Endothelial cell of hepatic sinusoid (primary cell): ENCODE measurements around the gene KNDC1.
"Not testable (repeated sequence)": the region's sequence is repeated elsewhere in the genome, so short reads cannot be mapped to it uniquely, and the experiment has no call there.

ENCODE experiments used
- in situ Hi-C: cut with HindIII; loops from 2 replicates; pipeline ENCODE4 v1.10.0; 2017; ENCODE audit warnings: low sequenced_read_pairs

Gene KNDC1

DNA sequence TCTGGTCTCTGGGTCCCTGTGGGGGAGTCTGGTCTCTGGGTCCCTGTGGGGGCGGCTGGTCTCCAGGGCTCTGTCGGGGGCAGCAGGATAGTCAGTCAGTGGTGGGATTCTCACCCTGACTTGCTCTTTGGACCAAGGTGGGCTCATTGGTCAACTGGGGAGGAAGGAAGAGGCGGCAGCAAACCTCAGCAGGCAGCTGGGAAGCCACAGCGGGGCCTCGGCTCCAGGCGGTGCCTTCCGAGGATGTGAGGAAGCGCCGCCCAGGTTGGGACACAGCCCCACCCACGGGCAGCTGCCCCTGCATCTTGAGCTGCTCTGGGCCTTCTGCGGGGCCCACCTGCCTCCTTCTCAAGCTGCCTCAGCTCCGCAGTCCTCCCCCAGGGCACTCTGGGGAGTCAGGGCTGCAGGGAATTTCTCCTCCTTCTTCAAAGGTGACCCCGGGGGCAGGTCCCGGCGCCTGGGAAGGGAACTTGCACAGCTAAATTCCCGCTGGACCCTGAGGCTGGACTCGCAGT lies 20.4 kb upstream of the KNDC1 start:
- in situ Hi-C loops, result loop anchor here (10.0 kb wide), 2 partner anchors 95 to 195 kb away; partner anchors contain the start of gene CFAP46

DNA sequence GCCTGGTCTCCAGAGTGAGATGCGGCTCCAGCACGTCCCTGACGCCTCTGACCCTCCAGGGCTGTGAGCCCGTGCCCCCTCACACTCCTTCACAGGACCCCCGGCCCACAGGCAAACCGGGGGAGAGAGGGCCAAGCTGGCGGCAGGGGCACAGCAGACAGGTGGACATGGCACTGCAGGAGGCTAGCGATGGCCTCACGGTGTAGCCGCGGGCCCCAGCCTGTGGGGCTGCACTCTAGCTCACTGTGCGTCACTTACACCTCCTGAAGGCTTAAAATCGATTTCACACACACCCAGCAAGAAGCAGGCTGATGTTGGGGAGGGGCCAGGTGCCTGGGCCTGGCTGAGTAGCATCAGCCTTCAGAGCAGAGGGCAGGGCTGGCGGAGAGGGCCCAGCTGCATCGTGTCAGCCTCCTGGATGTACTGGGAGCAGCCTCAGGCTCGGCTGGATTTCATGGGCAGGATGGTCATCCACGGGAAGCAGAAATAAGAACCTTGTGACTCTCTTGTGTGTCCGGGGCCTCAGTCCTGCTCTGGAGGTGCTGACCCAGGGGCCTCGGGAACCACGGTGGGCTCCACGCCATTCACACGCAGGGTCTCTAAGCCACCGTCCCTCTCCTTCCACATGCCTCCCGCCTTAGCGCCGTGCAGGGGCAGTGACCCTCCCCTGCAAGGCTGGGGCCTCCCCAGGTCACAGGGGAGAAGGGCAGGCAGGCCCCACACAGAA lies 19.4 kb upstream of the KNDC1 start:
- in situ Hi-C loops, result loop anchor here (10.0 kb wide), 2 partner anchors 96 to 196 kb away; partner anchors contain the start of gene CFAP46

DNA sequence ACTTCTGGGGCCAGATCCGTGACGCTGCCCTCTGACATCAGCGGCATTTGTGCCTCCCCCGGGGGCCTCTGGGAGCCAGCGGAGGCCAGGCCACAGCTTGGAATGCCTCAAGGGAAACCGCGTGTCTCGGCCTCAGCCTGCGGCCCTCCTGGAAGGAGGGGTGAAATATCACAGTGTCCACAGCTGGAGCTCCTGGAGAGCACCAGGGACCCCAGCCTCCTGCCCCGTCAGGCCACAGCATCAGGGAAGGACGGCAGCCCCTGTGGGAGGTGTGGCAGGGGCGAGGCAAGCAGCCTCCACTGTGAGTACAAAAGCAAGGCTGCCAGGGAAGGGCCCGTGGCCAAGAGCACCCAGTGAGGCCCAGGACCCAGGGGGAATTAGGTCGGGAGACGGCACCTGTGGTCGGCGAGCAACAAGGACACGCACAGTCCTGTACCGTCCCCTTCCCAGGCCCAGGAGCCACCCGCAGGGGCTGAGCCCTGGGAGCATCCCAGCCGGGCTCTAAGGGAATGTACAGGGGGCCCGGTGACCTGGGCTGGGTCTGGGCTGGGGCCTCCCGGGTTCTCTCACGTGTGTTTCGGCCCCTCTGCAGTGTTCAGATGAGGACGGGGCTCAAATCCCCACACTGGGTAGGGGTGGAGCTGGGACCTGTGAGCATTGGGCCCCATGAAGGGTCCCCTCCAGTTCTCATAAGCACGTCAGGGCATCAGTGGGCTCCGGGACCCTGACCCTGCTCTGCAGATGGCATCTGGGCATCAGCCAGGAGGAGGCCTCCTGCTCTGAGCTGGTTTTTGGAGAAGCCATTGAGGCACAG lies 18.7 kb upstream of the KNDC1 start:
- in situ Hi-C loops, result loop anchor here (10.0 kb wide), 2 partner anchors 97 to 197 kb away; partner anchors contain the start of gene CFAP46

DNA sequence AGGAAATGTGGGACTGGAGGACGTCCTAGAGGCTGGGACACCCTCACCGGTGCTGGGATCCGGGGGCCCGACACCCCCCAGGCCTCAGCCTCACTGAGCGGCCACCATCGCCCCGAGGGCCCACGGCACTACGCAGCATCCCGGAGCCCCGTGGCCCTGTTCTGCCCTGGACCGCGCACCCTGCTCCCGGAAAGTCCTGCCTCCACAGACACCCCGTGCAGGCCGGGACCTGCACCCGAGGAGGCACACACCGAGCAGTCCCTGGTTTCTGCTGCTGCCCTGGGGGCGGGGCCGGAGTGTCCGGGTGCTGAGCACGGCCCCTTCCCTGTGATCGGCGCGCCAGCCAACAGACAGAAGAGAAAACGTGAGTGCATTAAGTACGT lies 18.1 kb upstream of the KNDC1 start:
- in situ Hi-C loops, result loop anchor here (10.0 kb wide), 2 partner anchors 97 to 197 kb away; partner anchors contain the start of gene CFAP46

DNA sequence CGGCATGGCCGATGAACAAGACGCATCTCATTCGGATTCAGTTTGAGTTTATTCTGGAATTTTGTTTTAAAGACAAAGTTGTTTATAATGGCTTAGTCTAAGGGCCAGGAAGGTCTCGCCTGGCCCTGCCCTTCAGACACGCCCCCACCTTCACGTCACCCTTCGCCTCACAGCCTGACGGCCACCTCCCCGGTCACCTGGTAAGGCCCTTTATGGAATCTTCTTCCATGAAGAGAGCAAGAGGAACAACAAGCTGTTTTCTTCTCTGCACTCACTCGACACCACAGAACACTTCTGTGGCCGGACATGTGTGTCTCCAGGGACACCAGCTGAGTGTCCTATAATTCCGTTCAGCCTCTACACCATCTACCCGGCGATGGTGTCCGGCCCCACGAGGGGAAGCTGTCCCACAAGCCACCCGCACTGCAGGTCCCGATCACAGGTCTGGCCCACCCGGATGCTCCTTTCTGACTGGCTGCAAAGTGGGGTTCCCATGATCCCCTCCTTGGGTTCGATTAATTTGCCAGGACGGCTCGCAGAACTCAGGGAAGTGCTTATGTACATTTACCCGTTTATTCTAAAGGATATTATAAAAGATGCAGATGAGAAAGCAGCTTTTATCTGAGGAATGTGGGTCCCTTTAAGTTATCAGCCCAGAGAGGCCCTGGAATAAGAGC lies 17.4 kb upstream of the KNDC1 start:
- in situ Hi-C loops, result loop anchor here (10.0 kb wide), 2 partner anchors 98 to 198 kb away; partner anchors contain the start of gene CFAP46

DNA sequence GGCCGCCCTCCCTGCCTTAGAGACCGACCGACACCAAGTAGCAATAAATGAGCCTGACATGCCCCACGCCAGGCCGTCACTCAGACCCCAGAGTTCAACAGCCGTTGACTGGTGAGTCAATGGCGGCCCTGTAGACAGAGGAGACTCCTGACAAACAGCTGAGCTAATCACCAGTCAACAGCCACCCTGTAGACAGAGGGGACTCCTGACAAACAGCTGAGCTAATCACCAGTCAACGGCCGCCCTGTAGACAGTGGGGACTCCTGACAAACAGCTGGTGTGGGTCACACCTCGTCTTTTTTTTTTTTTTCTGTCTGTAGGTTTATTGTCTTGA lies 16.9 kb upstream of the KNDC1 start:
- in situ Hi-C loops, result loop anchor here (10.0 kb wide), 2 partner anchors 98 to 198 kb away; partner anchors contain the start of gene CFAP46

DNA sequence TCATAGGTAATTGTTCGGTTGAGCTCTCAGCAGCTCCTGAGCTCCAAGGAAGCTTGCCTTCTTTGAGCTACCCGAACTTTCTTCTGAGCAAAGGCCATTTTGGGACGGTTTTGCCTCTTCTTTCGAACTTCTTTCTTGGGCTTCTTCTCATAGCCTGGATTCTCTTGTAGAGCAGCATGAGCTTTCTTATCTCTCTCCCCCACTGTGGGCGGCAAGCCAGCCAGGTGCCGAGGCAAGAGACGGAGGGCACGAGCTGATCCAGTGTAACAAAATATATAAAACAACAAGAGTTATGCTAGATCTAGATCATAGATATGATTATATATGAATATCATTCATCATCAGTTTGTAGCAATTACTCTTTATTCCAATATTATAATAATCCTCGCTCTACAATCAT lies 16.5 kb upstream of the KNDC1 start:
- in situ Hi-C loops, result loop anchor here (10.0 kb wide), 2 partner anchors 99 to 199 kb away; partner anchors contain the start of gene CFAP46

DNA sequence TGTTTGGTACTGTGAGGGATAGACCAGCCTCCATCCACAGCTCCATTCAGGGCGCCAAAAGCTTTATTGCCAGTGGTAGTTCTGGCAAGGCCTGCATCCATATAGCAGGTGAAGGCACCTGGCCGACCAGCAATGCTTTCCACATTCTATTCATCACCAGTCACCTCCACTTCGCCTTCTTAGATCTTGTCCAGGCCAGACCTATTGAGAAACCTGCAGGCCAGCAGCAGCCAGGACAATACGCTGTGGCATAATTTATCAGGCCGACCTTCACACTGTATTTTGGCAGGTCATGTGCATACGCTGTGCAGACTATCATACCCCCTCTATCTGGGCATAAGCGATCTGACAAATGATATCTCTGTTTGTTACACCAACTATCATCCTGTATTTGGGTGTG lies 15.2 kb upstream of the KNDC1 start:
- in situ Hi-C loops, result loop anchor here (10.0 kb wide), 2 partner anchors 100 to 200 kb away; partner anchors contain the start of gene CFAP46

DNA sequence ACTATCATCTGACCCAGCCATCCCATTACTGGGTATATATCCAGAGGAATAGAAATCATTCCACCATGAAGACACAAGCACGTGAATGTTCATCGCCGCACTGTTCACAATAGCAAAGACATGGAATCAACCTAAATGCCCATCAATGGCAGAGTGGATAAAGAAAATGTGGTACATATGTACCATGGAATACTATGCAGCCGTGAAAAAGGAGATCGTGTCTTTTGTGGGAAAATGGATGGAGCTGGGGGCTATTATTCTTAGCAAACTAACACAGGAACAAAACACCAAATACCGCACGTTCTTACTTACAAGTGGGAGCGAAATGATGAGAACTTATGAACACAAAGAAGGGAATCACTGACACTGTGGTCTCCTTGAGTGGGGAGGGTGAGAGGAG lies 9.8 kb upstream of the KNDC1 start:
- in situ Hi-C loops, result no loop called here

DNA sequence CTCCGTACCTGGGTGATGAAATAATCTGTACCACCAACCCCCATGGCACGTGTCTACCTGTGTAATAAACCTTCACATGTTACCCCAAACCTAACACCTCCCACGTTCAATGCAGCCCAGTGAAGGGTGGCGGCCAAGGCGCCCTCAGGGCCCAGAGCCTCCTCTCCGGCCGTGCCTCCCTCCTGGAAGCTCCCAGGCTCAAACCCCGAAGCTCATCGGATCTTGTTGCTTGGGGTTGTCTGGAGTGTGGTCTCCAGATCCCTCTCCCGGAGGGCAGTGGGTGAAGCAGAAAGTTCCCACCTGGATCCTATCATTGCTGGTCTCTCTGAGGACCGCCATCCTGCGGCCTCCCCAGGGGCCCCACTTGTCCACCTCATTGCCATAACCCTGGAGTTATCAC lies 9.4 kb upstream of the KNDC1 start:
- in situ Hi-C loops, result no loop called here

DNA sequence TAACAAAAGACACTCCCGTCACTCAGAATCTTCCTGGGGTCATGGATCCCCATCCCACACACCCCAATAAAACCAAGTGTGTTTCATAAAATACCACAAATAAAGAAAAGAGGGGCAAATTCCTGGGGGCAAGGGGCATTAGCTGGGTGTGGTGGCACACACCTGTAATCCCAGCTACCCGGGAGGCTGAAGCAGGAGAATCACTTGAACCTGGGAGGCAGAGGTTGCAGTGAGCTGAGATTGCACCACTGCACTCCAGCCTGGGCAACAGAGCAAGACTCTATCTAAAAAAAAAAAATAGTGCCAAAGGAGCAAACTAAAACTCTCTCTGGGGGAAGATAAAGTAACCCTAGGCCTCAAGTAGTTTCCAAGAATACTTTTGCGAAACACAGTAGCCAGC lies 8.9 kb upstream of the KNDC1 start:
- in situ Hi-C loops, result not testable (repeated sequence)

DNA sequence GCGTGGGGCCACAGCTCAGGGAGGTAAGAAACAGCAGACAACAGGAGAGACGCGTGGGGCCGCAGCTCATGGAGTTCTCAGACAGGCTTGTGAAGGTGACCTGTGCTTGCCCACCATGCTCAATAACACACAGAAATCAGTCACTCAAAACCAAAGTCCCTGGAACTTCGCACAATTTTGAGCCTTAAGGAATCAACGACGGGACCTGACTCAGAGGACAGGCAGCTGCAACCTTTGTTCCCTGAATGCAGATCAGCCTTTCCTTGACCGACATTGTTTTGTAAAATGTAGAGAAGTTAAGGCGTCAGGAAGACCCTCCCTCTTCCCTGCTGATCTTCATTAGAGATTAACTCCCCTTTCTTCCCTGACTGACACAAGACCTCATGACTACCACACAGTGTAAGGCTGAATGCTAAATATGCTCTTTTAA lies 8.5 kb upstream of the KNDC1 start:
- in situ Hi-C loops, result no loop called here

DNA sequence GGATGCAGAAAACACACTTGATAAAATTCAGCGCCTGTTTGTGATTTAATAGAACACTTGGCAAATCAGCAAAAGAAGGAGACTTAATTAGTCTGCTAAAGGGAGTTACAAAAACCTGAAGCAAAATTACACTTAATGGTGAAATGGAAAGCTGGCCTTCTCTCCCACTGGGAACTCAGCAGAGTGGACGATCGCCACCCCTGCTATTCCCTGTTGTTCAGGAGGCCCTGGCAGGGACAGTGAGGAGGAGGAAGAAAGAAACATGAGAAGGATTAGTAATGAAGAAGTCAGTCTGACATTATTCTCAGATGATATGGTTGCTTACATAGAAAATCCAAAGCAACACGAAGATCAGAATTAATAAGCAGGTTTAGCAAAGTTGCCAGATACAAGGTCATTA lies 5.6 kb upstream of the KNDC1 start:
- in situ Hi-C loops, result no loop called here

DNA sequence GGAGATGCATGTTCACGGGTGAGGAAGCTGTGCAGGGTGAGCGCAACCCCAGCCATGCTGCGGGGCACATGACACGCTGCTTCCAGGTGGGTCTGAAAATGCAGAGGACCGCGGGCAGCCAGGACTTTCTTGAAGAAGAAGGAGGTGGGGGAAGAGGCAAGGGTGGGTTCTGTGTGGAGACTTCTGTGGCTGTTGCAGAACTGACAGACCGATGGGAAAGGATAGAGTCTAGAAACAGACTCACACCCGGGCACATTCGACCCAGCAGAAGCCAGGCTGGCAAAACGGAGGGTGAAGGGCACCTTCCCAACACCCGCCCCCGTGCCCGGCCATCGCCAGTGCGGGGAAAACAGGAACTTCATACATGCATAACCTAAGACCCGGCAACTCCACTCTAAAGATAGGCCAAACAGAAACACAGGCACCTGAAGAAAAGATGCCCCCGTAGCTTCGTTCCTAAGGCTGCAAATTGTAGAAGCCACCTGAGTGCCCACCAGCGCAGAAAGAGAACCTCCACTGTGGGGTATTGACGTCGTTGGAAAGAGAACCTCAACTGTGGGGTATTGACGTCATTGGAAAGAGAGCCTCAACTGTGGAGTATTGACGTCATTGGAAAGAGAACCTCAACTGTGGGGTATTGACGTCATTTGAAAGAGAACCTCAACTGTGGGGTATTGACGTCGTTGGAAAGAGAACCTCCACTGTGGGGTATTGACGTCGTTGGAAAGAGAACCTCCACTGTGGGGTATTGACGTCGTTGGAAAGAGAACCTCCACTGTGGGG lies 4.8 kb upstream of the KNDC1 start:
- in situ Hi-C loops, result loop anchor here (5.0 kb wide), 1 partner anchor 102 kb away; no protein-coding TSS in a partner anchor

DNA sequence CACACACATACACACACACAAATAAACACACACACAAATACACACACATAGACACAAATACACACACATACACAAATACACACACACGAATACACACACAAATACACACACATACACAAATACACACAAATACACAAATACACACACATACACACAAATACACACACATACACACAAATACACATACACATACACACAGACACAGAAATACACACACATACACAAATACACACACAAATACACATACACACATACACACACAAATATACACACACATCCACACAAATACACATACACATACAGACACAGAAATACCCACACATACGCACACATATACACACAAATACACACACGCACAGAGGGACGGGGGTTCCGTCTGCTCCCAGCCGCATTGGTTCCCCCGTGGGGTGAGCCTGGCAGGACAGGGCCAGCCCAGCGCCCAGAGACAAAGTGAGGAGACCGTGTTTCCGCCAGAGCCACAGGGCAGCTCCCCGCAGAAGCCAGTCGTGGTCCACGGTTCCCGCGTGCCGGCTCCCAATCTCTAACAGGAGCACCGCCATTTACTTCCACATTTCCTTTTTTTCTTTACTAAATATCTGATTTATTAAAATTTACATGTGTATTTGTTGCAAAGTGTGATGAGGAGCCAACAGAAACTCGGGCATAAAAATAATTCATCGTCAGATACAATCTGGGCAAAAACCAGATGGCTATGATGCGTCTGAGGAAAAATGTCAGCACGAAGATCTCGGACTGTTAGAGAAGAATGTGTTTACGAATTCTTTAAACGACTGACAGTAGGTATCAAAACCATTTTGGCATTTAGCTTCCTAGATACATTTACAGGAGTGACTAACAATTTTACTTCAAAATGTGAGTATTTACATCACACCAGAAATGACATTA lies 3.1 kb upstream of the KNDC1 start:
- in situ Hi-C loops, result loop anchor here (5.0 kb wide), 1 partner anchor 100 kb away; no protein-coding TSS in a partner anchor

DNA sequence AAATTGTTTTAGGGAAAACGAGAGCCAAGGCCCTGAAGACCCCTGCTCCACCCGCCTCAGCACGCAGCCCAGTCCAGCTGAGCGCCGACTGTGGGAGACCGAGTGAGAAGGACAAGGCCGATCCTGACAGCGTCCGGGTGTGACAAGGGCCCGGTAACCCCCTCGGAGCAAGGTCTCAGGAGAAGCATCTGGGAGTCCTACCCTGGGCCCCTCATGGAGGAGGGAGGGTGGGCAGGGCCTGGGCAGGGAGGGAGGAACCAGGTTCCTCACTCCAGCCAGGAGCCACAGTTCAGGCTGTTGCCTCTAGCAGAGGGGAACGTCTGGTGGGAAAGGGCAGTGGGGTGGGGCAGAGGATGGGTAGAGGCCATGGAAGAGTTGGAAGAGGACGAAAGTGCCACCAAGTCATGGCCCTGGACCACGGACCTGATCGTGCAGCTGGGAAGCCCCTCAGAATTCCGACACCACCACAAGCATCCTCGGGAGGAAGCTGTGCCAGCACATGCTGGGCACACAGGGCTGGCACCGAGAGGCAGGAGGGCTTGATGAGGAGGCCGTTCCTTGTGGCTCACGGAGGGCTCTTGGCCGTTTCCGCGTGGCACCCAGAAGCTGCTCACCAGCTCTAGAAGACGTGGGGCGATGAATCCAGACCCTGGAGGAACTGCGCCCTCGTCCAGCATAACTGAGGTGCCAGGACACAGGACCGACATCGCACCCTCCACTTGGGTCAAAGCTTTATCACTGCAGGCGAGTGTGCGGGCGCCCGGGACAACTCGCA lies 2.2 kb upstream of the KNDC1 start:
- in situ Hi-C loops, result loop anchor here (5.0 kb wide), 1 partner anchor 99 kb away; no protein-coding TSS in a partner anchor

DNA sequence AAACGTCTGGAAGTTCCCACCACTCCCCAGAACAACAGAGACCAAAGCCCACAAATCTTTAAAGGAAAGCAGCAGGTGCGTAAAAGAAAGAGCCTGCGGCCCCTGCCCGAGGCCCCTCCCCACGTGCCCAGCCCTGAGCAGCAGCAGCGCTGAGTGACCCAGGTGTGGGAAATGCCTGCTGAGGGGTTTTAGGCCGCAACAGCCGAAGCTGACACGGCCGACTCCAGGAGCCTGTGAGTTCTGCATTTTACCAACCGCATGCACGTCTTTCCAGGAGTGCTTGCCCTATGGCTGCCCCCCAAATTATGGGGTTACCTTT lies 1.6 kb upstream of the KNDC1 start:
- in situ Hi-C loops, result loop anchor here (5.0 kb wide), 1 partner anchor 99 kb away; no protein-coding TSS in a partner anchor
